Measurements from ENCODE around the gene GET3. TPM values are rescaled to one million over a fixed set of nuclear protein-coding genes. Genes with fewer than 3 reads are reported as not detected.

Gene GET3
- total and polyA plus RNA-seq, 2 of the 13 experiments (the other 11 are each of a cell fraction or from before 2014, with no cell fraction given): 57.7 to 59.4 TPM

- no peak for TF ChIP-seq RERE (CRISPR knock-in tag; IDR thresholded peaks at IDR 0.05; ENCODE audit: low read depth)
- TF ChIP-seq SOX6 (IDR thresholded peaks at IDR 0.05): no peak
- TF ChIP-seq SOX6 (CRISPR knock-in tag; IDR thresholded peaks at IDR 0.05): no peak
- TF ChIP-seq ZKSCAN8 (CRISPR knock-in tag; IDR thresholded peaks at IDR 0.05; ENCODE audit: borderline replicate concordance): no peak
- TF ChIP-seq THAP7 (CRISPR knock-in tag; IDR thresholded peaks at IDR 0.05): 0 out of 2 replicates have a peak, but pooled peaks have one; percentile 58
- TF ChIP-seq FOXK2 (IDR thresholded peaks at IDR 0.05): no peak
- TF ChIP-seq KIAA2018 (CRISPR knock-in tag; IDR thresholded peaks at IDR 0.05; ENCODE audit: borderline replicate concordance): no peak
- no peak for TF ChIP-seq ZNF557 (CRISPR knock-in tag; IDR thresholded peaks at IDR 0.05)
- TF ChIP-seq NFE2L1 (CRISPR knock-in tag; IDR thresholded peaks at IDR 0.05; ENCODE audit: borderline replicate concordance): no peak
- TF ChIP-seq ZNF251 (CRISPR knock-in tag; IDR thresholded peaks at IDR 0.05): no peak
- peak; percentile 54 for TF ChIP-seq ZFP36 (IDR thresholded peaks at IDR 0.05; ENCODE audit: borderline replicate concordance, low read depth, low read length, partially characterized antibody)
- peak; percentile 73 for TF ChIP-seq THAP11 (CRISPR knock-in tag; IDR thresholded peaks at IDR 0.05)
- TF ChIP-seq SYNCRIP (IDR thresholded peaks at IDR 0.05; ENCODE audit: insufficient read depth, low read depth, low read length): no peak
Observed at GRCh38 chr19:12793290-12794195, 56.2 kb downstream of the GET3 start (continued).

Measured in HepG2 (cell line).